HG03139 (cell line): ENCODE measurements around the gene TMEM80.

Source experiments
- ATAC-seq: cut with Tn5 transposase; IDR thresholded peaks from one replicate; pipeline ENCODE4 v1.9.1; 2021; ENCODE audit not compliant: unreplicated experiment

The TMEM80 gene

DNA sequence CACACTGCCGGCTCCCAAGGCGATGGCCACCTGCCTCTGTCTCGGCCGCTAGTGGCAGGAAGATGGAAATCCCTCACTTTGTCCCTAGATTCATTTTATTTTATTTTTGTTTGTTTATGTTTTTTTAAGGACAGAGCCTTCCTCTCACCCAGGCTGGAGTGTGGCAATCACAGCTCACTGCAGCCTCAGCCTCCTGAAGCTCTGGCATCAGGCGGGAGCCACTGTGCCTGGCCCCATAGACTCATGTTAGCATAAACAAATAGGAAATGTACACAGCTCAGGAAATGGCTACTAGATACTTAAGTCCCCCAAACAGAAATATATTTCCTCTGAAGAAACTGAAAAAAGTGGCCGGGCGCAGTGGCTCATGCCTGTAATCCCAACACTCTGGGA, 3.5 kb downstream of the TMEM80 start:
- ATAC-seq, result no peak

GRCh38 chr11:699753-700152, 4.1 kb downstream of the TMEM80 start:
- no peak for ATAC-seq

- no peak for ATAC-seq
Measured at GRCh38 chr11:701741-702461, 6.3 kb downstream of the TMEM80 start.

DNA sequence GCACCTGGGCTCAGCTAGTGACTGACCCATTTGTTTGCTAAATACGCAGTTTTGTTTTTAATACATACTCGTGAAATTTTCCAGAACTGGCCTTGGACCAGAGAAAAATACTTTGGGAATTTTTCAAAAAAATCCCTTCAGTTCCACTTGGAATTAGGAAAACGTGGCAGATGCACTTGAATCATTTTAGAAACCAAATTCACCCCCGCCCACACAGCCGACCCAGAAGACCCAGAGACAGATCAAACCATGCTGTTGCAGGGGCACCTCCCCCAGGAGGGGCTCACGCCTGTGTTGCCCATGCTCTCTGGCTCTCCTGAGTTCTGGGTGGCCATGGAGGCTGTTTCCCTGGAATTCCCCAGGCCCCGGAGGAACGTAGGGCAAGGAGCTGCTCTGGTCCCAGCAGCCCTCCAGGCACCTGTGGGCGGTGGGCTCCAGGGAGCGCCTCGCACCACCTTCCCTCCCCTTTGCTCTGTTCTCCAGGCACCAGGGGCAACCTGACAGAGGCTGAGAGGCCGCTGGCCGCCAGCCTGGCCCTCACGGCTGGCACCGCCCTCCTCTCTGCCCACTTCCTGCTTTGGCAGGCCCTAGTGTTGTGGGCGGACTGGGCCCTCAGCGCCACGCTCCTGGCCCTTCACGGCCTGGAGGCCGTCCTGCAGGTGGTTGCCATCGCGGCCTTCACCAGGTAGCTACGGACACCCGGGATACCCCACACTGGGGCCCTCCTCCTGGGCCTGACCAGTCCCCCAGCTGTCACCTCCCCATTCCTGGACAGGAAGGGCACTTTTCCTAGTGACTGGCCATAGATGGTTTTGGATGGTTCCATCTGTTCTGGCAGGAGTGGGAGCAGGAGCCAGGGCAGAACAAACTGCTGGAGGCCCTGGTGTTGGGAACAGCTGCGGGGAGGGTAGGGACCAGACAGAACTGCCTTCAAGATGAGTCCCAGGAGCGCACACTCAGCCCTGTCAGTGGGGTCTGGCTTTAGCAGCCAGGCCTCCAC, 7.1 kb downstream of the TMEM80 start:
- no peak for ATAC-seq

DNA sequence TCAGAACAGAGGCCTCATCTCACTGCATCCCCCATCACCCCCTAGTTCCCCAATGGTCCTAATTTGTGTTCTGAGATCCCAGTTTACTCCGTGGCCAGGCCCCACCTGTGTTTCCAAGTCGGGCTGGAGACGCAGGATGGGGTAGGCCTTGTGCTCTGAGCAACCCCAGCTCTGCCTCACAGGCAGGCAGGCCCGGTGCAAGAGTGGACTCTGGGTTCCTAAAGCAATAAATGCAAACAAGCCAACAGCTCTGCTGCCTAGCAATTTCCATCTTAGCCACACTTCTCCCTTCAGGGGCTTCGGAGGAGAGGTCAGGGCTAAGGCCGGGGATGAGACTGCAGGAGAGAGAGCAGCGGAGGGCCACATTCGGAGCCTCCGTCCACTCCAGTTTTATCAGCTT, 7.9 kb downstream of the TMEM80 start:
- no peak for ATAC-seq

- ATAC-seq, result no peak
Measured at GRCh38 chr11:704228-704674, 8.6 kb downstream of the TMEM80 start.

DNA sequence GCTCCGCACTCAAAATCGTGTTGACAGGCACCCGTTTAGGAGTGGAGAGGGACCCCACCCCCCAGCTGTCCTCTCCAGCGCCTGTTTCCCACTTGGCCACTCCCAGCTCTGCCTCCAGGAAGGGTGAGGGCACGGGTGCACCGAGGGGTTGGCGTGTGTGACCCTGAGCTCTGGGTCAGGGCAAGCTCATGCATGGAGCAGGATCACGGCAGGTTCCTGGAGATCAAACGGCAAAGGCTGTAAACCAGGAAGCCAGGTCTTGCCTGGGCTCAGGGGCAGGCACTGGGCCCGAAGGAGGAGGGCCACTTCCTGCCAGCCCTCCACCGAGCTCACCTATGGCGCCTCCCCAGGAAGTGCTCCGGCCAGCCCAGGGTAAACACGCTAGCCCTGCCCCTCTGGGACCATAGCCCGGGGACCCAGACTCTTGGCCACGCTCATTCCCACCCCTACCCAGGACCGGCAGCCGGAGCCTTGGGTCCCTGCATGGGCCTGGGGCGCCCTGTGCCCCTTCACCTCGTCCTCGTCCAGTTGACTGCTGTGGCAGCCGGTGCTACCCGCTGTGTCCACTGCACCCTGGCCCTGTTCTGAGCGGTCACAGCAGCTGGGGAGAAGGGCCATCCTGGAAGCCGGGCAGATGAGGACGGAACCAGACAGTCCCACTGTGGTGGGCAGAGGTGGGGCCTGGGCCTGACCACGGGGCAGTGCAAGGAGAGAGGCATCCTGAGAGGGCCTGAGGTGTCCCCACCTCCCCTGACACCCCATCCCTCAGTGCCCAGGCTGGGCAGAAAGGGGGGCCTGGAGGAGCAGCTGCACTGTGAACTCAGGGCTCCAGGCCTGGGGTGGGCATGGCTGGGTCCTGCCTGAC, 9.4 kb downstream of the TMEM80 start:
- ATAC-seq, result no peak

- no peak for ATAC-seq
Measured at GRCh38 chr11:705646-706438, 10.2 kb downstream of the TMEM80 start, which contains the start of gene EPS8L2. TSS of gene EPS8L2 (plus strand) at chr11:706231. CDS start at chr11:709408, 3,177 bp downstream.

DNA sequence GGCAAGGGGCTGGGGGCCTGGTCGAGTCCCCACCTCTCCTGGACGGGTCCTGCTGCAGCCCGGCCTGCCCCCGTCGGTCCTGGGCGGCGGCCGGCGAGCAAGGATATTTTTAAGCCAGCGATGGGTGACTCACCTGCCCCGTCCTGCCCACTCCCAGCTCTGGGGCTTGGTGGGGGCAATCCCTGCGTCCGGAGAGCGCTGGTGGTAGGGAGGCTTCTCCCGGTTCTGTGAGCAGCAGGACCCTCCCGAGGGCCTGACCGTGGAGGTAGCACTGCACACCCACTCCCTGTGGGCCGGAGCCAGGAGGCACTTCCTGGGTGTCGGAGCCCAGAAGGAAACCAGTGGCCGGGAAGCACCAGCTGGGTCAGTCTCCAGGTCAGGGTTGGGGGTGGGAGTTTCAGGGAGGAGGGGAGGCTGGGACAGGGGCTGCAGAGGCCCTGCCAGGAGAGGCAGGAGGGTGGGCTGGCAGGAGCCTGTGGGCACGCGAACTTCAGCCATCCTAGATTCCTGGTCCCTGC, 10.9 kb downstream of the TMEM80 start:
- ATAC-seq, result no peak

DNA sequence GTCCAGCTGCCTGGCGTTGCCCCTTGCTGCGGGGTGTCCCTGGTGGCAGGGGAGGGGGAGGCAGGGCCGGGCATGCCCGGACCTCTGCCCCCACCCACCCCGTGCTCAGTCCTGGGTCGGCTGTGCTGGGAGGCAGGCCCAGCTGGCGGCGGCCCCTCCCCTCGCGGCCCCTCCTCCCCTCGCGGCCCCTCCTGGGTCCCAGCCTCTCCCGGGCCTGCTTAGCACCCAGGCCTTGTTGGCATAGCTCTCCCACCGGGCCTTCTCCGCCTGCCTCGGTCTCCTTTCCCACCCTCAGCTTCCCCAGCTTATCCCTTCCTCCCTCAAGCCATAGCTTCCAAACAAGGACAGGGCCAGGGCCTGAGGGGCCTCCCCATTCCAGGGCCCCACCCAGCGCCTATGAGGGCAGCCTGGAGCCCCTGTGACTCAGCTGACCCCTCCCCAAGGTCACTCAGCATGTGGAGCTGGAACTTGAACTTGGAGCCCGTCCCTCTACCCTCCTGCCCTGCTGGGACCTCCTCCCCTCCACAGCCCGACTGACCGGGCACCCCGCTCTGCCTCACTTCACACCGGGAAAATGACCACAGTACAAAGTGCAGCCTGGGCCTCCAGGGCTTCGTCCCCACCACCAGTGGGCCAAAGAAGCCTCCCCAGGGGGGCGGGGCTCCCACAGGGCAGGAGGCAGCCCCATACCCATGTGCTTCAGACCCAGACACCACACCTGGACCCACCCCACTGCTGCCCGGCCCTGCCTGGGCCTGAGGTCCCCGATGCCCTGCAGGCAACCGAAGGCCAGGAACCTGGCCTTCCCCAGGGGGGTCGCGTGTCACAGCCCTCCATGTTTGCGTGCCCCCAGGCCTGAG, 11.6 kb downstream of the TMEM80 start:
- no peak for ATAC-seq

DNA sequence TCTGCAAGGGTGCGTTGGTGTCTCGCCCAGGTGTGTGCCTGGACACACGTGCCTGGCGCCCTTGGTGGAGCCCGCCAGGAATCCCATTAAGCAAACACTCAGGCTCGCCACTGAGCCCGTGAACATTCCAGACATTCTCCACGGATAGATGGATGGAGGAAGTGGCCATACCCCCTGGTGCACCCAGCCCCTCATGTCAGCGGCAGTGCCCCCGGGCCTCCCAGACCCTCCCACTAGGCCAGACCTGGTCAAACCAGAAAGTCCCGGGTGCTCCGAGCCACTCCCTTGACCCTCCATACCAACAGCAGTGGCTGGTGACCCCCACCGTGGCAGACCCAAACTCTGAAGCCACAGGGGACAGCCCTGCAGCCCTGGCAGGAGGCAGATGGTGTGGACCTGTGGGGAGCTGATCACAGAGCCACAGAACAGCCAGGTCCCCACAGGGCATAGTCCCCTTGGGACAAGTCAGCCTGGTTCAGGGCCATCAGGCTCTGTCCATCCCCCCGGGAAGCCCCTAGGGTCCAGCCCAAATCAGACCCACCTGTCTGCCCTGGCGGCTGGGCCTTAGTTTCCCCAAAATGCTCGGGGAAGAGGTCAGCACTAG, 12.3 kb downstream of the TMEM80 start:
- no peak for ATAC-seq

- no peak for ATAC-seq
Measured at GRCh38 chr11:708511-708910, 12.9 kb downstream of the TMEM80 start.

- no peak for ATAC-seq
Measured at GRCh38 chr11:709109-709997, 13.7 kb downstream of the TMEM80 start.

- ATAC-seq, result no peak
Measured at GRCh38 chr11:714436-714835, 18.8 kb downstream of the TMEM80 start.

- no peak for ATAC-seq
Measured at GRCh38 chr11:719214-720016, 23.8 kb downstream of the TMEM80 start.

DNA sequence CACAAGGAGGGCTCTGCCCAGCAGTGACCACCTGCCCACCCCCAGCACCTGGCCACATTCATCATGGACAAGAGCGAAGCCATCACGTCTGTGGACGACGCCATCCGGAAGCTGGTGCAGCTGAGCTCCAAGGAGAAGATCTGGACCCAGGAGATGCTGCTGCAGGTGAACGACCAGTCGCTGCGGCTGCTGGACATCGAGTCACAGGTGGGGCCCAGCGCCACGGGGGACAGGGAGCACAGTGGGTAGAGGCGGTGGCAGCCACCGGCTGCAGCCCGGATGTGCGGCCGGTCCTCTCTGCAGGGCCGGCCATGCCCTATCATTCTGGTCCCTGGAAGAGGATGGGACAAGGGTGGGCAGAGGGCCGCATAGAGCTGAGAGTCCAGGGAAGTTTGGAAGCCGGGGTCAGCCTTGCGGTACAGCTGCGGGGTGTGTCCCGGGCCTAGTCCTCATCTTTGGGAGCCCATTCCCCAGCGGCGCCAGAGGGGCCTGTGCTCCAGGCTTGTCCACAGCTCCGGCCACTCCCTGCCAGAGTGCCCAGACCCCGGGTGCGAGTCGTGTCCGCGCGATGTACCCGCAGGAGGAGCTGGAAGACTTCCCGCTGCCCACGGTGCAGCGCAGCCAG, 24.5 kb downstream of the TMEM80 start:
- ATAC-seq, result no peak
